SK-N-SH treated with all-trans-retinoic acid at 6 μM for 48 hours (cell line): ENCODE measurements around the gene EMID1.

Source experiments
- ATAC-seq: fragments of 200-7000 bp; cut with Tn5 transposase; 3 replicates; pipeline ENCODE4 v1.9.1; 2020; ENCODE audit warnings: mild to moderate bottlenecking, moderate library complexity
- CREB5 ChIP-seq: fragments of 250-450 bp; sonication (Bioruptor Pico); IDR thresholded peaks from 2 replicates; pipeline ENCODE4 v1.5.1; 2020; ENCODE audit warnings: low read depth, mild to moderate bottlenecking, moderate library complexity
- CSRNP3 ChIP-seq: fragments of 250-450 bp; sonication (Bioruptor Pico); IDR thresholded peaks from 2 replicates; pipeline ENCODE4 v1.5.1; 2021; ENCODE audit warnings: mild to moderate bottlenecking, moderate library complexity
- ESRRG ChIP-seq: fragments of 250-450 bp; sonication (Bioruptor Pico); IDR thresholded peaks from 2 replicates; pipeline ENCODE4 v1.6.1; 2021; ENCODE audit warnings: mild to moderate bottlenecking
- GLIS3 ChIP-seq: fragments of 250-450 bp; sonication (Bioruptor Pico); IDR thresholded peaks from 2 replicates; pipeline ENCODE4 v1.5.0; 2020; ENCODE audit warnings: mild to moderate bottlenecking, moderate library complexity
- ISL1 ChIP-seq: fragments of 250-450 bp; sonication (Bioruptor Pico); IDR thresholded peaks from 2 replicates; pipeline ENCODE4 v2.1.2; 2022; ENCODE audit warnings: mild to moderate bottlenecking, moderate library complexity
- OSR1 ChIP-seq: fragments of 250-450 bp; sonication (Bioruptor Pico); IDR thresholded peaks from 2 replicates; pipeline ENCODE4 v1.8.0; 2022; ENCODE audit warnings: moderate library complexity, mild to moderate bottlenecking, inconsistent platforms
- POU6F1 ChIP-seq: fragments of 250-450 bp; sonication (Bioruptor Pico); IDR thresholded peaks from 2 replicates; pipeline ENCODE4 v1.8.0; 2021; ENCODE audit warnings: low read depth, mild to moderate bottlenecking, moderate library complexity, borderline replicate concordance
- PPARA ChIP-seq: fragments of 250-450 bp; sonication (Bioruptor Pico); IDR thresholded peaks from 2 replicates; pipeline ENCODE4 v1.5.0; 2020; ENCODE audit warnings: mild to moderate bottlenecking, borderline replicate concordance
- RARB ChIP-seq: fragments of 250-450 bp; sonication (Bioruptor Pico); IDR thresholded peaks from 2 replicates; pipeline ENCODE4 v1.8.0; 2021; ENCODE audit warnings: mild to moderate bottlenecking, moderate library complexity
- TCF4 ChIP-seq: fragments of 250-450 bp; sonication (Bioruptor Pico); IDR thresholded peaks from 2 replicates; pipeline ENCODE4 v1.8.0; 2021; ENCODE audit warnings: mild to moderate bottlenecking, moderate library complexity, borderline replicate concordance
- TOX ChIP-seq: fragments of 250-450 bp; sonication (Bioruptor Pico); IDR thresholded peaks from 2 replicates; pipeline ENCODE4 v1.8.0; 2021; ENCODE audit warnings: mild to moderate bottlenecking, moderate library complexity, borderline replicate concordance
- TSHZ2 ChIP-seq: fragments of 250-450 bp; sonication (Bioruptor Pico); IDR thresholded peaks from 2 replicates; pipeline ENCODE4 v1.5.0; 2020; ENCODE audit warnings: mild to moderate bottlenecking, moderate library complexity
- ZC3H10 ChIP-seq: fragments of 250-450 bp; sonication (Bioruptor Pico); IDR thresholded peaks from 2 replicates; pipeline ENCODE4 v1.5.1; 2021; ENCODE audit warnings: mild to moderate bottlenecking, moderate library complexity
- ZFP3 ChIP-seq: fragments of 250-450 bp; sonication (Bioruptor Pico); IDR thresholded peaks from 2 replicates; pipeline ENCODE4 v1.5.0; 2020; ENCODE audit warnings: mild to moderate bottlenecking, moderate library complexity
- ZFP30 ChIP-seq: fragments of 450-650 bp; formaldehyde crosslinking; IDR thresholded peaks from 2 replicates; pipeline ENCODE4 v1.5.0; 2022; ENCODE audit warnings: mild to moderate bottlenecking, moderate library complexity
- ZNF565 ChIP-seq: fragments of 450-650 bp; formaldehyde crosslinking; conservative IDR thresholded peaks from 2 replicates; pipeline ENCODE4 v1.5.0; 2020; ENCODE audit warnings: low read depth, mild to moderate bottlenecking, moderate library complexity
- ZNF70 ChIP-seq: fragments of 450-650 bp; formaldehyde crosslinking; IDR thresholded peaks from 2 replicates; pipeline ENCODE4 v1.5.0; 2020; ENCODE audit warnings: mild to moderate bottlenecking, moderate library complexity

EMID1 gene

GRCh38 chr22:29200901-29201300 lies 4.8 kb upstream of the EMID1 start:
- ATAC-seq = no peak

GRCh38 chr22:29201782-29202181 lies 3.9 kb upstream of the EMID1 start:
- TF ChIP-seq TSHZ2 (CRISPR knock-in tag) (no peak), OSR1 (CRISPR knock-in tag) (no peak), CREB5 (CRISPR knock-in tag) (no peak)
- TF ChIP-seq, all 23 proteins: peak for 0
- no peak for ATAC-seq

More at GRCh38 chr22:29200901-29201300, 4.8 kb upstream of the EMID1 start:
- TF ChIP-seq PPARA = no peak
- TF ChIP-seq CREB5 (CRISPR knock-in tag) = no peak
- TF ChIP-seq TCF4 (CRISPR knock-in tag) = no peak
- no peak for TF ChIP-seq POU6F1 (CRISPR knock-in tag)
- TF ChIP-seq ZC3H10 (CRISPR knock-in tag) = no peak
- TF ChIP-seq ZFP30 = no peak

GRCh38 chr22:29202212-29203192 lies 3.2 kb upstream of the EMID1 start:
- TF ChIP-seq ZNF70 (CRISPR knock-in tag) (no peak), PPARA (no peak), ZFP3 (no peak), ESRRG (CRISPR knock-in tag) (no peak), GLIS3 (CRISPR knock-in tag) (no peak), TOX (CRISPR knock-in tag) (no peak), CSRNP3 (CRISPR knock-in tag) (no peak), ISL1 (CRISPR knock-in tag) (no peak), RARB (CRISPR knock-in tag) (no peak), ZFP30 (no peak), ZNF565 (no peak), TSHZ2 (CRISPR knock-in tag) (no peak), ZC3H10 (CRISPR knock-in tag) (no peak), OSR1 (CRISPR knock-in tag) (no peak)
- ATAC-seq = no peak
